Lung (tissue), 12 donors: ENCODE data around the gene SSU72. TPM values are rescaled to one million over a fixed set of nuclear protein-coding genes. Genes with fewer than 3 reads are reported as not detected.

Source experiments
- ATAC-seq: fragments of 200-7000 bp; cut with Tn5 transposase; one replicate; pipeline ENCODE4 v1.9.1; 2020; ENCODE audit warnings: moderate number of reproducible peaks; ENCODE audit not compliant: insufficient read depth, low FRiP score
- DNase-seq, 3 donors: peaks; one replicate each; pipeline ENCODE4 v3.0.0-alpha.2; 2013 to 2017
- H3K27ac ChIP-seq, 2 donors: one replicate each; pipeline ENCODE4 v1.5.1; 2013; ENCODE audit warnings: mild to moderate bottlenecking in 2 of 2, moderate library complexity in 2 of 2, control low read depth in 1 of 2, inconsistent platforms in 1 of 2, low read depth in 1 of 2, low read length in 1 of 2
- H3K27me3 ChIP-seq, 3 donors: one replicate each; pipeline ENCODE4 v1.5.1; 2013; ENCODE audit warnings: low read length in 2 of 3; ENCODE audit not compliant: control insufficient read depth in 3 of 3, insufficient read depth in 3 of 3
- H3K36me3 ChIP-seq, 4 donors: one replicate each; pipeline ENCODE4 v1.5.1; 2013; ENCODE audit warnings: low read length in 4 of 4, mild to moderate bottlenecking in 1 of 4, moderate library complexity in 1 of 4; ENCODE audit not compliant: control insufficient read depth in 4 of 4, insufficient read depth in 4 of 4
- H3K4me1 ChIP-seq, 5 donors: one replicate each; pipeline ENCODE4 v1.5.1; 2013; ENCODE audit warnings: low read length in 5 of 5, mild to moderate bottlenecking in 2 of 5, moderate library complexity in 1 of 5; ENCODE audit not compliant: control insufficient read depth in 5 of 5, insufficient read depth in 5 of 5
- H3K4me3 ChIP-seq: one replicate; pipeline ENCODE4 v1.5.1; 2013; ENCODE audit warnings: mild to moderate bottlenecking, control low read depth, moderate library complexity
- H3K9ac ChIP-seq, 2 donors: one replicate each; pipeline ENCODE4 v1.5.1; 2013; ENCODE audit warnings: low read length in 2 of 2, control low read depth in 1 of 2; ENCODE audit not compliant: insufficient read depth in 1 of 2
- H3K9me3 ChIP-seq, 4 donors: one replicate each; pipeline ENCODE4 v1.5.1; 2013; ENCODE audit warnings: low read length in 3 of 4, mild to moderate bottlenecking in 1 of 4, moderate library complexity in 1 of 4; ENCODE audit not compliant: control insufficient read depth in 4 of 4, insufficient read depth in 3 of 4
- WGBS, 2 donors: extraction: QIAGEN DNeasy Blood & Tissue Kit; methylation state at CpG; one replicate each; pipeline ENCODE4 v1.1.7; 2013; 5-methylcytosine and 5-hydroxymethylcytosine counted together
- polyA plus RNA-seq, 2 donors: library from polyadenylated mRNA; stranded (reverse); fragments of 200-250 nt; gene quantifications; one replicate each; pipeline ENCODE4 v1.2.1, GENCODE V29; 2013
- total RNA-seq, 2 donors: library from RNA; depleted of rRNA in 1 of 2; stranded (reverse); fragments of >200 nt in 1 of 2; gene quantifications; one replicate each; pipeline ENCODE4 v1.2.1, GENCODE V29; 2014 to 2021
- TF ChIP-seq, protein P1 (sequence below): IDR thresholded peaks from 2 replicates; pipeline ENCODE4 v1.5.1; 2012; ENCODE audit warnings: mild to moderate bottlenecking; ENCODE audit errors: control extremely low read depth, extremely low read depth
- donor health status: control.
- donor health status: control.
- donor health status: Bipolar disorder and iron deficiency.
- donor health status: healthy.
- donor health status: DM: yes; HTN: yes; CAD: no.

The SSU72 gene
- total and polyA plus RNA-seq, 4 donors = 63.7 to 128 (median 100) TPM

DNA sequence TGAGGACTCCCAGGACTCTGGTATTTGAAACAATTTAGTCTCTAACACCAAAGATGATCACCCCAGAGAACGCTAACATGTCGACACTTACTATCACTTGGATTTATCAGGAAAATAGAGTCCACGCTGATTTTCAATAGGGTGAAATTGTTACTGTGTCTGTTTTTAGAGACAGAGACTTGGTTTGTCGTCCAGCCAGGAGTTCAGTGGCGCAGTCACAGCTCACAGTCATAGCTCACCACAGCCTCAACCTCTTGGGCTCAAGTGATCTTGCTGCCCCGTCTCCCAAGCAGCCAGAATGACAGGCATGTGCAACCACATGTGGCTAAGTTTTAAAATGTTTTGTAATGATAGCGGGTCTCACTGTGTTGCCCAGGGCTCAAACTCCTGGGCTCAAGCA lies 5.3 kb downstream of the SSU72 start:
- Histone ChIP-seq H3K4me1 (peaks cover 0 to 8% (median 4%) of the 10 kb centered on the region in 5 donors), H3K4me3 (no peak overlapping the region), H3K27me3 (no peaks in the 10 kb centered on the region), H3K36me3 (peaks cover 0 to 25% (median 17%) of the 10 kb centered on the region in 4 donors), H3K9me3 (no peaks in the 10 kb centered on the region), H3K27ac (no peak overlapping the region), H3K9ac (no peak overlapping the region)
- DNase-seq (no peak), ATAC-seq (no peak)
- WGBS, 2 donors = 83 to 86% methylated on average over 7 of the region's 7 CpGs
- TF ChIP-seq, protein P1, sequence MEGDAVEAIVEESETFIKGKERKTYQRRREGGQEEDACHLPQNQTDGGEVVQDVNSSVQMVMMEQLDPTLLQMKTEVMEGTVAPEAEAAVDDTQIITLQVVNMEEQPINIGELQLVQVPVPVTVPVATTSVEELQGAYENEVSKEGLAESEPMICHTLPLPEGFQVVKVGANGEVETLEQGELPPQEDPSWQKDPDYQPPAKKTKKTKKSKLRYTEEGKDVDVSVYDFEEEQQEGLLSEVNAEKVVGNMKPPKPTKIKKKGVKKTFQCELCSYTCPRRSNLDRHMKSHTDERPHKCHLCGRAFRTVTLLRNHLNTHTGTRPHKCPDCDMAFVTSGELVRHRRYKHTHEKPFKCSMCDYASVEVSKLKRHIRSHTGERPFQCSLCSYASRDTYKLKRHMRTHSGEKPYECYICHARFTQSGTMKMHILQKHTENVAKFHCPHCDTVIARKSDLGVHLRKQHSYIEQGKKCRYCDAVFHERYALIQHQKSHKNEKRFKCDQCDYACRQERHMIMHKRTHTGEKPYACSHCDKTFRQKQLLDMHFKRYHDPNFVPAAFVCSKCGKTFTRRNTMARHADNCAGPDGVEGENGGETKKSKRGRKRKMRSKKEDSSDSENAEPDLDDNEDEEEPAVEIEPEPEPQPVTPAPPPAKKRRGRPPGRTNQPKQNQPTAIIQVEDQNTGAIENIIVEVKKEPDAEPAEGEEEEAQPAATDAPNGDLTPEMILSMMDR = no peak

DNA sequence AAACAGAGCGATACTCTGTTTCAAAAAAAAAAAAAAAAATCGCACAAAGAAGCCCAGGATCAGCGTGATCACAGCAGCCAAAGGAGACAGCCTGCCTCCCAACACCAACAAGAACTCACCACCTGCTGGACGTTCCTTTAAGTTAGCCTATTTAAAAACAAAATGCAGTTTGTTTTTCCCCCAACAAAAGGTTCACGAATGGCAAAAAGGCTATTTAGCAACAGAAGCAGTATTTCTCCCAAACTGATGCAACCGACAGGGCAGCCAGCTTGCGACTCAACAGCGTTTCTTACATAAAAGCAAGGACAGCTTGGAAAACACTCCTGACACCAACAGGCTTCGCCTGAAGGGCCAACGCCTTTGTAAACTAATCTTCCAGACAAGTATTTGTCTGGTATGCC lies 6.8 kb downstream of the SSU72 start:
- no peak overlapping the region for H3K9ac ChIP-seq
- H3K27ac ChIP-seq = no peak overlapping the region
- no peak for DNase-seq
- 68 to 73% methylated on average over 10 of the region's 10 CpGs for WGBS, 2 donors
- no peak for ATAC-seq
- peaks cover 0 to 6% (median 0%) of the 10 kb centered on the region in 5 donors for H3K4me1 ChIP-seq
- peaks cover 8 to 30% (median 24%) of the 10 kb centered on the region in 4 donors for H3K36me3 ChIP-seq
- TF ChIP-seq, protein P1 = no peak
- no peaks in the 10 kb centered on the region for H3K27me3 ChIP-seq
- no peaks in the 10 kb centered on the region for H3K9me3 ChIP-seq
- no peak overlapping the region for H3K4me3 ChIP-seq

DNA sequence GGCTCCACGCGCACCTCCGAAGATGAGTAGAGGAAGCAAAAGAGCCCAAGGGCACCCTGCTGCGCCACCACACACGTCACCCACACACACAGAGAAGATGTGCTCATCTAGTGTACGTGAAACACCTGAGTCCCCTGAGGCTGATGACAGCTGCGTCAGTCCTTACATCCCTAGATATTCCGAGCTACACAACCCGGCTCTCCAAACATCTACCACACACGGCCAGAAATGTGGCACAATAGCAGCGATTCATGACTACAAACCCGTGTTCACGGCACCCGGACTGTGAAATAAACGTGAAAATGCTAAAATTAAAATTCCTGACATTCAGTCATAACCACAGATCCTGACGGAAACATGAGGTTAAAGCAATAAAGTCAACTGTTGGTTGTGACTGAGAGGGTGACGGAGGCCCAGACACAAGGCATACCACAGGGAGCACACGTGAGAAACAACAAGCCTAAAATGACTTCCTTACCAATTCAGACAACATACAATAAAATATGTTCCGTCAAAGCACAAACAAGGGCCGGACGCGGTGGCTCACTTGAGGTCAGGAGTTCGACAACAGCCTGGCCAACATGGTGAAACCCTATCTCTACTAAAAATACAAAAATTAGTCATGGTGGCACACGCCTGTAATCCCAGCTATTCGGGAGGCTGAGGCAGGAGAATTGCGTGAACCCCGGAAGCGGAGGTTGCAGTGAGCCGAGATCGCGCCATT lies 7.3 kb downstream of the SSU72 start:
- Histone ChIP-seq H3K9me3 (no peaks in the 10 kb centered on the region), H3K36me3 (peaks cover 10 to 30% (median 29%) of the 10 kb centered on the region in 4 donors), H3K27me3 (no peaks in the 10 kb centered on the region), H3K27ac (peak overlapping the region in 1 of 2 donors; percentile 34), H3K4me1 (peaks cover 0 to 9% (median 0%) of the 10 kb centered on the region in 5 donors), H3K4me3 (no peak overlapping the region), H3K9ac (no peak overlapping the region)
- WGBS, 2 donors = 87 to 89% methylated on average over 31 of the region's 31 CpGs
- TF ChIP-seq, protein P1 = no peak
- no peak for DNase-seq
- ATAC-seq = no peak

DNA sequence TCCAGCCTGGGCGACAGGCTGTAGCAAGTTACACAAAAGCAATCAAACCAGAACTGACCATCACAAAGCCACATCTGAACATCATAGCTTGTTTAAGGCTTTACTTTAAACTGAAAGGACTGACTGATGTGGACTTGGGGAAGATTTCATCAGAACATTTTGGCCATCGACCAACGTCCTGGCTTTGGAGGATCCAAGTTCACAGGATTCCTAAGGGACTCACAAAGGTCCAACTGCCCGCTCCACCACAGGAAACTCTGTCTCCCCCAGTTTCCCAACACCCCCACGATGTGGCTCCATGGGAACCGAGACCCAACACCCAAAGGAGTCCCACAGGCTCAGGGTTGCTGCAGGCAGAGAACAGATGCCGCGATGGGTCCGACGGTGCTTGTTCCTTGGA lies 9.3 kb downstream of the SSU72 start:
- no peaks in the 10 kb centered on the region for H3K27me3 ChIP-seq
- H3K4me1 ChIP-seq = peaks cover 0 to 10% (median 0%) of the 10 kb centered on the region in 5 donors
- no peaks in the 10 kb centered on the region for H3K9me3 ChIP-seq
- no peak overlapping the region for H3K4me3 ChIP-seq
- 89 to 90% methylated on average over 10 of the region's 10 CpGs for WGBS, 2 donors
- H3K27ac ChIP-seq = no peak overlapping the region
- DNase-seq (no peak), ATAC-seq (no peak)
- peaks cover 10 to 40% (median 31%) of the 10 kb centered on the region in 4 donors for H3K36me3 ChIP-seq
- TF ChIP-seq, protein P1 = no peak
- no peak overlapping the region for H3K9ac ChIP-seq
